Kidney (tissue), 14 donors: ENCODE results near the gene TP63. TPM values are rescaled to one million over a fixed set of nuclear protein-coding genes. Genes with fewer than 3 reads are reported as not detected.

Source experiments
- DNase-seq, 5 donors: peaks; one replicate each; pipeline ENCODE4 v3.0.0-alpha.2; 2013 to 2020
- FAIRE-seq: peaks from 2 replicates; lab custom pipeline; 2012; peaks lifted over from hg19 to GRCh38; lab: Jason Lieb, UNC
- H3K27ac ChIP-seq, 2 donors: one replicate each; pipeline ENCODE4 v1.7.0; 2013; ENCODE audit warnings: low read depth in 2 of 2, low read length in 2 of 2, inconsistent platforms in 1 of 2
- H3K27me3 ChIP-seq: one replicate; pipeline ENCODE4 v1.7.1; 2013; ENCODE audit warnings: low read length, inconsistent platforms; ENCODE audit not compliant: control insufficient read depth, insufficient read depth
- H3K36me3 ChIP-seq, 3 donors: one replicate each; pipeline versions ENCODE4 v1.7.0 to v1.7.1; 2013; ENCODE audit warnings: low read length in 3 of 3, control low read depth in 1 of 3, inconsistent platforms in 1 of 3; ENCODE audit not compliant: insufficient read depth in 3 of 3, control insufficient read depth in 2 of 3
- H3K4me1 ChIP-seq, 3 donors: one replicate each; pipeline versions ENCODE4 v1.7.0 to v1.7.1; 2013; ENCODE audit warnings: low read length in 3 of 3, inconsistent platforms in 1 of 3, low read depth in 1 of 3; ENCODE audit not compliant: control insufficient read depth in 2 of 3, insufficient read depth in 2 of 3
- H3K4me3 ChIP-seq, 3 donors: one replicate each; pipeline versions ENCODE4 v1.7.0 to v1.8.1; 2013; ENCODE audit warnings: low read length in 3 of 3, control low read depth in 1 of 3, inconsistent platforms in 1 of 3
- H3K9ac ChIP-seq, 3 donors: one replicate each; pipeline versions ENCODE4 v1.7.0 to v1.7.1; 2013; ENCODE audit warnings: low read length in 3 of 3, control low read depth in 1 of 3, inconsistent platforms in 1 of 3
- H3K9me3 ChIP-seq, 3 donors: one replicate each; pipeline versions ENCODE4 v1.7.0 to v1.7.1; 2013; ENCODE audit warnings: low read length in 3 of 3, control low read depth in 1 of 3, inconsistent platforms in 1 of 3; ENCODE audit not compliant: control insufficient read depth in 2 of 3, insufficient read depth in 1 of 3
- intact Hi-C: fragments of 100-400 bp; cut with DNase I; formaldehyde crosslinking; loops from one replicate; pipeline ENCODE4 v1.11.1; 2022
- polyA plus RNA-seq: library from polyadenylated mRNA; stranded (reverse); fragments of 350-450 nt; fragmentation: Illumina TruSeq; extraction: RNeasy Lipid Tissue Mini Kit (QIAGEN cat#74804); gene quantifications from one replicate; pipeline ENCODE4 v1.2.3, GENCODE V29; 2014; ENCODE audit warnings: low read depth, low replicate concordance; ENCODE audit not compliant: insufficient read depth
- total RNA-seq: library from RNA; stranded (reverse); fragmentation: NEBNext Ultra II Directional; extraction: Animal tissue kit (Norgen Biotek cat#: 25700); gene quantifications from one replicate; pipeline ENCODE4 v1.2.1, GENCODE V29; 2021
- TF ChIP-seq, protein P1 (sequence below): IDR thresholded peaks from 3 replicates; pipeline ENCODE4 v1.5.1; 2012; ENCODE audit warnings: mild to moderate bottlenecking, moderate library complexity, borderline replicate concordance; ENCODE audit not compliant: insufficient read depth; ENCODE audit errors: extremely low read depth
- donor health status: control.
- donor health status: control.
- donor health status: control.
- donor health status: control.
- donor health status: control.
- donor health status: DM: yes; HTN: yes; CAD: no.
- donor health status: Normal renal cell carcinoma (clear cell type).

The TP63 gene
- total and polyA plus RNA-seq, 2 donors from 2014 or later: 0.13 to 1.1 TPM

GRCh38 chr3:189685291-189685690 is 54.1 kb downstream of the TP63 start:
- Histone ChIP-seq H3K27me3 (no peaks in the 10 kb centered on the region), H3K9ac (no peak overlapping the region), H3K27ac (no peak overlapping the region), H3K4me1 (no peaks in the 10 kb centered on the region), H3K4me3 (no peak overlapping the region), H3K9me3 (no peaks in the 10 kb centered on the region), H3K36me3 (no peaks in the 10 kb centered on the region)
- no peak for FAIRE-seq
- intact Hi-C loops: no loop called here
- DNase-seq: no peak
- TF ChIP-seq, protein P1, sequence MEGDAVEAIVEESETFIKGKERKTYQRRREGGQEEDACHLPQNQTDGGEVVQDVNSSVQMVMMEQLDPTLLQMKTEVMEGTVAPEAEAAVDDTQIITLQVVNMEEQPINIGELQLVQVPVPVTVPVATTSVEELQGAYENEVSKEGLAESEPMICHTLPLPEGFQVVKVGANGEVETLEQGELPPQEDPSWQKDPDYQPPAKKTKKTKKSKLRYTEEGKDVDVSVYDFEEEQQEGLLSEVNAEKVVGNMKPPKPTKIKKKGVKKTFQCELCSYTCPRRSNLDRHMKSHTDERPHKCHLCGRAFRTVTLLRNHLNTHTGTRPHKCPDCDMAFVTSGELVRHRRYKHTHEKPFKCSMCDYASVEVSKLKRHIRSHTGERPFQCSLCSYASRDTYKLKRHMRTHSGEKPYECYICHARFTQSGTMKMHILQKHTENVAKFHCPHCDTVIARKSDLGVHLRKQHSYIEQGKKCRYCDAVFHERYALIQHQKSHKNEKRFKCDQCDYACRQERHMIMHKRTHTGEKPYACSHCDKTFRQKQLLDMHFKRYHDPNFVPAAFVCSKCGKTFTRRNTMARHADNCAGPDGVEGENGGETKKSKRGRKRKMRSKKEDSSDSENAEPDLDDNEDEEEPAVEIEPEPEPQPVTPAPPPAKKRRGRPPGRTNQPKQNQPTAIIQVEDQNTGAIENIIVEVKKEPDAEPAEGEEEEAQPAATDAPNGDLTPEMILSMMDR: no peak

GRCh38 chr3:189685860-189686259 is 54.7 kb downstream of the TP63 start:
- FAIRE-seq (no peak), DNase-seq (no peak)
- H3K9me3 ChIP-seq: no peaks in the 10 kb centered on the region
- H3K9ac ChIP-seq: no peak overlapping the region
- intact Hi-C loops: no loop called here
- TF ChIP-seq, protein P1: no peak
- no peak overlapping the region for H3K27ac ChIP-seq
- H3K36me3 ChIP-seq: no peaks in the 10 kb centered on the region
- H3K4me1 ChIP-seq: no peaks in the 10 kb centered on the region
- H3K27me3 ChIP-seq: no peaks in the 10 kb centered on the region
- H3K4me3 ChIP-seq: no peak overlapping the region

- intact Hi-C loops: no loop called here
- Histone ChIP-seq H3K9me3 (no peaks in the 10 kb centered on the region), H3K4me3 (no peak overlapping the region), H3K9ac (no peak overlapping the region), H3K4me1 (no peaks in the 10 kb centered on the region), H3K27me3 (no peaks in the 10 kb centered on the region), H3K36me3 (no peaks in the 10 kb centered on the region), H3K27ac (no peak overlapping the region)
- DNase-seq (no peak), FAIRE-seq (no peak)
- TF ChIP-seq, protein P1: no peak
Observed at GRCh38 chr3:189687475-189687874, 56.3 kb downstream of the TP63 start.

- FAIRE-seq (no peak), DNase-seq (peak in 3 of 5 donors; percentile 15 to 46 (median 45))
- TF ChIP-seq, protein P1: no peak
- Histone ChIP-seq H3K27ac (no peak overlapping the region), H3K4me1 (no peaks in the 10 kb centered on the region), H3K36me3 (no peaks in the 10 kb centered on the region), H3K9me3 (no peaks in the 10 kb centered on the region), H3K9ac (no peak overlapping the region), H3K4me3 (no peak overlapping the region), H3K27me3 (no peaks in the 10 kb centered on the region)
- intact Hi-C loops: no loop called here
Observed at GRCh38 chr3:189688262-189688661, 57.1 kb downstream of the TP63 start.
